ENCODE results near the gene PTPRN2. TPM values are rescaled to one million over a fixed set of nuclear protein-coding genes. Genes with fewer than 3 reads are reported as not detected.

PTPRN2 gene
- total RNA-seq, 1 donor from 2014 or later = 11.4 TPM

DNA sequence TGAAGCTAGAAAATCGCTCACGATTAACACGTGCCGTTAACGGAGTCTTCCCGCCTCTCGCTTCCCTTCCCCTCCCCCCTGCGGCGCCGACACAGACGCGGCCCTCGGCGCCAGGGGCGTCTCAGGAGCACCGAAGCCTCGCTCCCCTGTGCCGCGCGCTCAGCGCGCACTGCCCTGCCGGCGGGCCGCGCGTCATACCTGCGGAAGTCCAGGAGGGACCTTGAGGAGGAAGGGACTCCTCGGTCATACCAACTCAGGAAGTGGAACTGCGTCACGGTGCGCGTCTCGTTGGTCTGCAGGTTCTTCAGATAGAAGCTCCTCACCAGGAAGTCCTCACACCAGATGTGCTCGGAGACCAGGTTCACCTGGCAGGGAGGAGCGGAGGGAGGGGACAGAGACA is 1011.2 kb downstream of the PTPRN2 start:
- no peaks in the 10 kb centered on the region for H3K36me3 Mint-ChIP-seq (ENCODE audit: insufficient read depth)
- TF ChIP-seq, protein P1, sequence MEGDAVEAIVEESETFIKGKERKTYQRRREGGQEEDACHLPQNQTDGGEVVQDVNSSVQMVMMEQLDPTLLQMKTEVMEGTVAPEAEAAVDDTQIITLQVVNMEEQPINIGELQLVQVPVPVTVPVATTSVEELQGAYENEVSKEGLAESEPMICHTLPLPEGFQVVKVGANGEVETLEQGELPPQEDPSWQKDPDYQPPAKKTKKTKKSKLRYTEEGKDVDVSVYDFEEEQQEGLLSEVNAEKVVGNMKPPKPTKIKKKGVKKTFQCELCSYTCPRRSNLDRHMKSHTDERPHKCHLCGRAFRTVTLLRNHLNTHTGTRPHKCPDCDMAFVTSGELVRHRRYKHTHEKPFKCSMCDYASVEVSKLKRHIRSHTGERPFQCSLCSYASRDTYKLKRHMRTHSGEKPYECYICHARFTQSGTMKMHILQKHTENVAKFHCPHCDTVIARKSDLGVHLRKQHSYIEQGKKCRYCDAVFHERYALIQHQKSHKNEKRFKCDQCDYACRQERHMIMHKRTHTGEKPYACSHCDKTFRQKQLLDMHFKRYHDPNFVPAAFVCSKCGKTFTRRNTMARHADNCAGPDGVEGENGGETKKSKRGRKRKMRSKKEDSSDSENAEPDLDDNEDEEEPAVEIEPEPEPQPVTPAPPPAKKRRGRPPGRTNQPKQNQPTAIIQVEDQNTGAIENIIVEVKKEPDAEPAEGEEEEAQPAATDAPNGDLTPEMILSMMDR (IDR thresholded peaks at IDR 0.05; ENCODE audit: unreplicated experiment) = no peak
- no peak overlapping the region for H3K4me3 Mint-ChIP-seq (ENCODE audit: low read depth)
- H3K4me1 Mint-ChIP-seq (ENCODE audit: low read depth) = no peaks in the 10 kb centered on the region
- H3K9me3 Mint-ChIP-seq (ENCODE audit: low read depth) = peaks cover 6% of the 10 kb centered on the region
- H3K27me3 Mint-ChIP-seq = peaks cover 18% of the 10 kb centered on the region
- no peak for DNase-seq (ENCODE audit: low spot score, unreplicated experiment)
- no peak overlapping the region for H3K27ac Mint-ChIP-seq

- Mint-ChIP-seq H3K36me3 (ENCODE audit: insufficient read depth) (no peaks in the 10 kb centered on the region), H3K27me3 (peaks cover 15% of the 10 kb centered on the region), H3K4me3 (ENCODE audit: low read depth) (no peak overlapping the region), H3K27ac (no peak overlapping the region), H3K4me1 (ENCODE audit: low read depth) (no peaks in the 10 kb centered on the region), H3K9me3 (ENCODE audit: low read depth) (peaks cover 6% of the 10 kb centered on the region)
- DNase-seq (ENCODE audit: low spot score, unreplicated experiment) = no peak
- TF ChIP-seq, protein P1 (IDR thresholded peaks at IDR 0.05; ENCODE audit: unreplicated experiment) = no peak
Measured at GRCh38 chr7:157575777-157576176, 1011.8 kb downstream of the PTPRN2 start.

DNA sequence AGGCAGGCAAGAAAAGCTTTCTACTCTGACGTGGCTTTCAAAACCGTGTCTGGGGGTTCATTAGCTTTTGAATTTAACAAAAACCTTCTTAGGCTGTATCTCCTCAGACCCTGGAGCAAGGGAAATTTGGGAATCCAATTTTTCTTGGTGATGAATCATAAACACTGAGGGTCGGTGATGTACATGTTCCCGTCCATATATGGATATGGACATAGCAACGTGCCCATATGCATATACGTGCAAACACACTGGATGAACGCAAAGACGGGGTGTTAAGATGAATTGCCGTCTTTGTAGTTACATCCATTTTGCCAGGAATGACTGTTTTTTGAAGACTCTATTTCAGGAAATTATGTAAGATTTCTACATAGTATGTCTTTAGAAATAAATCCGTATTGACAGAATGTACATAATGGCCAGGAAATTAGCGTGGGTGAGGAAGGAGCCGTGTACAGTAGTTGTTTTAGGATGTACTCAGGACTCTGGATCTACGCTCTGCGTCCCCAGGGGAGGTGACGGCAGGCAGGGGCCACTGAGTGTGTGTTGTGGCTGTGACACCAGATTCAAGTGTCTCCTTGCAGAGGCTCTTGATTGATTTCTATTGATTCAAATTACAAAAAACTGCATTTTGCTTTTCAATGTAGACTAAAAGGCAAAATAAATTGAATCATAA is 1012.6 kb downstream of the PTPRN2 start:
- peaks cover 6% of the 10 kb centered on the region for H3K9me3 Mint-ChIP-seq (ENCODE audit: low read depth)
- TF ChIP-seq, protein P1 (IDR thresholded peaks at IDR 0.05; ENCODE audit: unreplicated experiment) = no peak
- H3K4me1 Mint-ChIP-seq (ENCODE audit: low read depth) = no peaks in the 10 kb centered on the region
- DNase-seq (ENCODE audit: low spot score, unreplicated experiment) = no peak
- no peak overlapping the region for H3K4me3 Mint-ChIP-seq (ENCODE audit: low read depth)
- H3K36me3 Mint-ChIP-seq (ENCODE audit: insufficient read depth) = no peaks in the 10 kb centered on the region
- H3K27me3 Mint-ChIP-seq = peaks cover 15% of the 10 kb centered on the region
- no peak overlapping the region for H3K27ac Mint-ChIP-seq

GRCh38 chr7:157574120-157574825 is 1013.4 kb downstream of the PTPRN2 start:
- Mint-ChIP-seq H3K27me3 (peaks cover 15% of the 10 kb centered on the region), H3K36me3 (ENCODE audit: insufficient read depth) (no peaks in the 10 kb centered on the region), H3K4me3 (ENCODE audit: low read depth) (no peak overlapping the region), H3K27ac (no peak overlapping the region), H3K9me3 (ENCODE audit: low read depth) (peaks cover 6% of the 10 kb centered on the region), H3K4me1 (ENCODE audit: low read depth) (no peaks in the 10 kb centered on the region)
- TF ChIP-seq, protein P1 (IDR thresholded peaks at IDR 0.05; ENCODE audit: unreplicated experiment) = no peak
- DNase-seq (ENCODE audit: low spot score, unreplicated experiment) = no peak

DNA sequence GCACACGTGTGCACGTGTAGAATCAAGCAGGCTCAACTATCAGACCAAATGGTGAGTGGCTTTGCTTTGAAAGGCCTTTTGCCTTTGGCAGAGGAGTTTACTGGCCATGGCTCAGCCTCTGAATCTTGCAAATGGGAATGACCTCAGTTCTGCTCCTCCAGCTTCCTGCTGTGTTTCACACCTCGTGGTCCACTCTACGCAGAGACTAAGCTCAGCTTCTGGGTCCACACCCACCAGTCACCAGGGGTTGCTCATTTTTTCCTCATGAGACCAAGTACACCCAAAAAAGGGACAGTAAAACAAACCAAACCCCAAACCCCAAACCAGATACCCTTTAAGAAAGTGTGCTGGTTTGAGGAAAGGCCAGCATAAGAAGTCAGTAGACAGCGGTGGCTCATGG is 1014.4 kb downstream of the PTPRN2 start:
- Mint-ChIP-seq H3K4me3 (ENCODE audit: low read depth) (no peak overlapping the region), H3K4me1 (ENCODE audit: low read depth) (peaks cover 2% of the 10 kb centered on the region), H3K27me3 (peaks cover 15% of the 10 kb centered on the region), H3K9me3 (ENCODE audit: low read depth) (peaks cover 6% of the 10 kb centered on the region), H3K27ac (no peak overlapping the region), H3K36me3 (ENCODE audit: insufficient read depth) (no peaks in the 10 kb centered on the region)
- TF ChIP-seq, protein P1 (IDR thresholded peaks at IDR 0.05; ENCODE audit: unreplicated experiment) = no peak
- no peak for DNase-seq (ENCODE audit: low spot score, unreplicated experiment)
